Fibroblast of the conjunctiva (primary cell): ENCODE measurements around the gene MARF1.
A peak's percentile ranks its signal among the peaks of the same experiment; 100 is the strongest.
"Not testable (repeated sequence)": the region's sequence is repeated elsewhere in the genome, so short reads cannot be mapped to it uniquely, and the experiment has no call there.

ENCODE experiments used
- DNase-seq: peaks from one replicate; pipeline ENCODE4 v3.0.0-alpha.2; 2010; ENCODE audit warnings: low read depth

The MARF1 gene

GRCh38 chr16:15643048-15643945 lies at the start of gene MARF1:
TSS of gene MARF1 (minus strand) at chr16:15643154. CDS start at chr16:15639233, 3,921 bp downstream.
- peak; percentile 89 for DNase-seq

- DNase-seq: not testable (repeated sequence)
Observed at GRCh38 chr16:15692508-15692907, 49.6 kb upstream of the MARF1 start.

- no peak for DNase-seq
Observed at GRCh38 chr16:15691046-15691445, 48.1 kb upstream of the MARF1 start.

GRCh38 chr16:15690296-15690695 lies 47.3 kb upstream of the MARF1 start:
- DNase-seq: no peak

- DNase-seq: no peak
Observed at GRCh38 chr16:15689290-15689689, 46.3 kb upstream of the MARF1 start.

- DNase-seq: no peak
Observed at GRCh38 chr16:15686287-15686686, 43.3 kb upstream of the MARF1 start.

GRCh38 chr16:15682105-15682570 lies 39.2 kb upstream of the MARF1 start:
- DNase-seq: peak; percentile 65

- DNase-seq: no peak
Observed at GRCh38 chr16:15677447-15677846, 34.5 kb upstream of the MARF1 start.

GRCh38 chr16:15676506-15676905 lies 33.6 kb upstream of the MARF1 start:
- no peak for DNase-seq

- DNase-seq: no peak
Observed at GRCh38 chr16:15674571-15674970, 31.6 kb upstream of the MARF1 start.

GRCh38 chr16:15672514-15673167 lies 29.7 kb upstream of the MARF1 start:
- peak; percentile 94 for DNase-seq

- not testable (repeated sequence) for DNase-seq
Observed at GRCh38 chr16:15672127-15672513, 29.2 kb upstream of the MARF1 start.

- DNase-seq: no peak
Observed at GRCh38 chr16:15671530-15672117, 28.7 kb upstream of the MARF1 start.

GRCh38 chr16:15667091-15667742 lies 24.3 kb upstream of the MARF1 start:
- DNase-seq: no peak

- DNase-seq: no peak
Observed at GRCh38 chr16:15665107-15665506, 22.2 kb upstream of the MARF1 start.

- DNase-seq: no peak
Observed at GRCh38 chr16:15660203-15660601, 17.2 kb upstream of the MARF1 start.

- DNase-seq: no peak
Observed at GRCh38 chr16:15658556-15658955, 15.6 kb upstream of the MARF1 start.

GRCh38 chr16:15658149-15658548 lies 15.2 kb upstream of the MARF1 start:
- DNase-seq: no peak

GRCh38 chr16:15655561-15655960 lies 12.6 kb upstream of the MARF1 start:
- DNase-seq: not testable (repeated sequence)

- DNase-seq: no peak
Observed at GRCh38 chr16:15654591-15654990, 11.6 kb upstream of the MARF1 start.

- DNase-seq: peak; percentile 71
Observed at GRCh38 chr16:15653227-15653626, 10.3 kb upstream of the MARF1 start.

- DNase-seq: no peak
Observed at GRCh38 chr16:15652293-15653001, 9.5 kb upstream of the MARF1 start.
